HEK293 (cell line): ENCODE data around the gene ADAMTSL5.

ENCODE experiments used
- AEBP2 ChIP-seq: fragments of 450-650 bp; formaldehyde crosslinking; IDR thresholded peaks from 2 replicates; pipeline ENCODE4 v1.5.1; 2016; ENCODE audit warnings: missing biosample characterization, missing genetic modification characterization, borderline replicate concordance
- ATF2 ChIP-seq: fragments of 450-650 bp; formaldehyde crosslinking; IDR thresholded peaks from 2 replicates; pipeline ENCODE4 v1.5.1; 2016; ENCODE audit warnings: missing biosample characterization, missing genetic modification characterization, low read depth
- GFI1B ChIP-seq: fragments of 450-650 bp; formaldehyde crosslinking; IDR thresholded peaks from 2 replicates; pipeline ENCODE4 v1.5.1; 2016; ENCODE audit warnings: missing biosample characterization, missing genetic modification characterization
- KLF10 ChIP-seq: fragments of 450-650 bp; IDR thresholded peaks from 2 replicates; pipeline ENCODE4 v1.5.1; 2018; ENCODE audit warnings: missing biosample characterization, mild to moderate bottlenecking, missing genetic modification characterization
- PRDM10 ChIP-seq: fragments of 450-650 bp; formaldehyde crosslinking; IDR thresholded peaks from 2 replicates; pipeline ENCODE4 v1.5.1; 2016; ENCODE audit warnings: missing biosample characterization, missing genetic modification characterization
- REPIN1 ChIP-seq: fragments of 450-650 bp; formaldehyde crosslinking; IDR thresholded peaks from 2 replicates; pipeline ENCODE4 v1.5.1; 2017; ENCODE audit warnings: missing biosample characterization, missing genetic modification characterization, low read depth
- SP7 ChIP-seq: fragments of 450-650 bp; formaldehyde crosslinking; IDR thresholded peaks from 2 replicates; pipeline ENCODE4 v1.5.1; 2016; ENCODE audit warnings: missing biosample characterization, missing genetic modification characterization
- ZBTB1 ChIP-seq: fragments of 450-650 bp; formaldehyde crosslinking; IDR thresholded peaks from 2 replicates; pipeline ENCODE4 v1.5.1; 2016; ENCODE audit warnings: missing biosample characterization, missing genetic modification characterization
- ZBTB17 ChIP-seq: fragments of 450-650 bp; formaldehyde crosslinking; IDR thresholded peaks from 2 replicates; pipeline ENCODE4 v1.5.1; 2016; ENCODE audit warnings: missing biosample characterization, missing genetic modification characterization
- ZBTB26 ChIP-seq: fragments of 450-650 bp; formaldehyde crosslinking; optimal IDR thresholded peaks from 2 replicates; pipeline ENCODE3; 2016; ENCODE audit warnings: missing biosample characterization, mild to moderate bottlenecking, missing genetic modification characterization
- ZBTB6 ChIP-seq: fragments of 450-650 bp; formaldehyde crosslinking; IDR thresholded peaks from 2 replicates; pipeline ENCODE4 v1.5.1; 2017; ENCODE audit warnings: missing biosample characterization, missing genetic modification characterization
- ZBTB7A ChIP-seq: fragments of 450-650 bp; formaldehyde crosslinking; IDR thresholded peaks from 2 replicates; pipeline ENCODE4 v1.5.1; 2016; ENCODE audit warnings: low read depth, missing biosample characterization, missing genetic modification characterization
- ZBTB8A ChIP-seq: fragments of 450-650 bp; formaldehyde crosslinking; IDR thresholded peaks from 2 replicates; pipeline ENCODE4 v1.5.1; 2016; ENCODE audit warnings: missing biosample characterization, missing genetic modification characterization
- ZIC2 ChIP-seq: fragments of 450-650 bp; formaldehyde crosslinking; IDR thresholded peaks from 2 replicates; pipeline ENCODE4 v1.5.1; 2016; ENCODE audit warnings: missing biosample characterization, missing genetic modification characterization
- ZNF174 ChIP-seq: fragments of 450-650 bp; formaldehyde crosslinking; IDR thresholded peaks from 2 replicates; pipeline ENCODE4 v1.5.0; 2017; ENCODE audit warnings: missing biosample characterization, mild to moderate bottlenecking, missing genetic modification characterization
- ZNF202 ChIP-seq: fragments of 450-650 bp; formaldehyde crosslinking; IDR thresholded peaks from 2 replicates; pipeline ENCODE4 v1.5.1; 2016; ENCODE audit warnings: missing biosample characterization, missing genetic modification characterization, borderline replicate concordance
- ZNF266 ChIP-seq: fragments of 450-650 bp; formaldehyde crosslinking; IDR thresholded peaks from 2 replicates; pipeline ENCODE4 v1.5.1; 2016; ENCODE audit warnings: missing biosample characterization, missing genetic modification characterization, low read depth
- ZNF335 ChIP-seq: fragments of 450-650 bp; formaldehyde crosslinking; conservative IDR thresholded peaks from 2 replicates; pipeline ENCODE4 v1.5.1; 2016; ENCODE audit warnings: missing biosample characterization, missing genetic modification characterization
- ZNF416 ChIP-seq: fragments of 450-650 bp; formaldehyde crosslinking; IDR thresholded peaks from 2 replicates; pipeline ENCODE4 v1.5.1; 2016; ENCODE audit warnings: missing biosample characterization, missing genetic modification characterization
- ZNF488 ChIP-seq: fragments of 450-650 bp; formaldehyde crosslinking; IDR thresholded peaks from 2 replicates; pipeline ENCODE4 v1.5.1; 2016; ENCODE audit warnings: missing biosample characterization, missing genetic modification characterization
- ZNF521 ChIP-seq: fragments of 450-650 bp; formaldehyde crosslinking; IDR thresholded peaks from 2 replicates; pipeline ENCODE4 v1.5.1; 2017; ENCODE audit warnings: missing biosample characterization, mild to moderate bottlenecking, missing genetic modification characterization
- ZNF585B ChIP-seq: fragments of 450-650 bp; formaldehyde crosslinking; IDR thresholded peaks from 2 replicates; pipeline ENCODE4 v1.5.1; 2016; ENCODE audit warnings: missing biosample characterization, missing genetic modification characterization
- ZNF639 ChIP-seq: fragments of 450-650 bp; formaldehyde crosslinking; IDR thresholded peaks from 2 replicates; pipeline ENCODE4 v1.5.1; 2016; ENCODE audit warnings: missing biosample characterization, missing genetic modification characterization
- ZNF664 ChIP-seq: fragments of 450-650 bp; formaldehyde crosslinking; IDR thresholded peaks from 2 replicates; pipeline ENCODE4 v1.5.1; 2016; ENCODE audit warnings: missing biosample characterization, missing genetic modification characterization
- ZNF692 ChIP-seq: fragments of 450-650 bp; formaldehyde crosslinking; IDR thresholded peaks from 2 replicates; pipeline ENCODE4 v1.5.1; 2016; ENCODE audit warnings: missing biosample characterization, missing genetic modification characterization
- ZNF777 ChIP-seq: fragments of 450-650 bp; formaldehyde crosslinking; IDR thresholded peaks from 2 replicates; pipeline ENCODE4 v1.5.1; 2017; ENCODE audit warnings: missing biosample characterization, missing genetic modification characterization, borderline replicate concordance

The ADAMTSL5 gene

GRCh38 chr19:1471010-1471514 lies 41.8 kb downstream of the ADAMTSL5 start (continued):
- TF ChIP-seq ZNF639 (tag by site-specific recombination) = 0 out of 2 replicates have a peak, but pooled peaks have one; percentile 0
- TF ChIP-seq ZNF777 (tag by site-specific recombination) = no peak
- TF ChIP-seq ZIC2 (tag by site-specific recombination) = no peak
- no peak for TF ChIP-seq ZNF585B
- TF ChIP-seq SP7 (tag by site-specific recombination) = no peak
- TF ChIP-seq ZNF416 = no peak
- no peak for TF ChIP-seq KLF10 (tag by site-specific recombination)
- TF ChIP-seq ZBTB26 = peak; percentile 31
- TF ChIP-seq ZNF174 = no peak
- TF ChIP-seq ZBTB7A (tag by site-specific recombination) = no peak
- no peak for TF ChIP-seq ZNF488
- peak; percentile 92 for TF ChIP-seq ZBTB6
- no peak for TF ChIP-seq ZNF266 (tag by site-specific recombination)
- no peak for TF ChIP-seq ZNF664
- TF ChIP-seq ZBTB8A = no peak
- TF ChIP-seq ZNF692 (tag by site-specific recombination) = no peak
- TF ChIP-seq ZBTB1 (tag by site-specific recombination) = no peak
- no peak for TF ChIP-seq ZNF521 (tag by site-specific recombination)
- no peak for TF ChIP-seq GFI1B (tag by site-specific recombination)
- TF ChIP-seq AEBP2 = no peak
- no peak for TF ChIP-seq ATF2 (tag by site-specific recombination)
- peak; percentile 46 for TF ChIP-seq ZBTB17 (tag by site-specific recombination)
- no peak for TF ChIP-seq ZNF202 (tag by site-specific recombination)
- peak; percentile 99 for TF ChIP-seq PRDM10 (tag by site-specific recombination)
- peak; percentile 93 for TF ChIP-seq ZNF335
- no peak for TF ChIP-seq REPIN1
